ENCODE data around the gene CNTNAP2. TPM values are rescaled to one million over a fixed set of nuclear protein-coding genes. Genes with fewer than 3 reads are reported as not detected.

Gene CNTNAP2
- total RNA-seq, 2 experiments from 2014 or later: not detected

GRCh38 chr7:146094356-146094755 is 22.2 kb upstream of the CNTNAP2 start:
- Histone ChIP-seq H3K4me1 (ENCODE audit: insufficient read depth, low read length) (no peaks in the 10 kb centered on the region), H3K27ac (ENCODE audit: low read depth in 1 of 2, low read length in 2 of 2) (no peak overlapping the region), H3K27me3 (ENCODE audit: control insufficient read depth in 1 of 2, insufficient read depth in 2 of 2, low read length in 2 of 2) (no peaks in the 10 kb centered on the region), H3K9me3 (ENCODE audit: control insufficient read depth in 1 of 2, insufficient read depth in 1 of 2, low read length in 2 of 2) (no peaks in the 10 kb centered on the region), H3K4me3 (ENCODE audit: low read length) (no peak overlapping the region), H3K36me3 (ENCODE audit: insufficient read depth, low read length) (no peaks in the 10 kb centered on the region)
- no peak for DNase-seq
- Mint-ChIP-seq H3K9me3 (no peaks in the 10 kb centered on the region), H3K27ac (no peak overlapping the region), H3K36me3 (ENCODE audit: low read depth) (no peaks in the 10 kb centered on the region), H3K4me3 (no peak overlapping the region), H3K27me3 (no peaks in the 10 kb centered on the region), H3K4me1 (ENCODE audit: low read depth) (no peaks in the 10 kb centered on the region)
- intact Hi-C loops (cut with DNase I, micrococcal nuclease): loop anchor here (5.0 to 10.0 kb wide), 3 partner anchors 1057 to 1422 kb away; no protein-coding TSS in a partner anchor
- no peak for ATAC-seq (ENCODE audit: poor library complexity)
- TF ChIP-seq CTCF (IDR thresholded peaks at IDR 0.05): no peak
- CTCF ChIA-PET: interaction anchor here (0.6 kb wide), 1 partner anchor 75 kb away, joined by 3 read pairs; no protein-coding TSS in a partner anchor
- POLR2A ChIA-PET: no interaction called here

- ChIA-PET CTCF (no interaction called here), POLR2A (no interaction called here)
- H3K27me3 Mint-ChIP-seq: no peaks in the 10 kb centered on the region
- H3K4me1 Mint-ChIP-seq (ENCODE audit: low read depth): no peaks in the 10 kb centered on the region
- no peaks in the 10 kb centered on the region for H3K4me1 ChIP-seq (ENCODE audit: insufficient read depth, low read length)
- no peak overlapping the region for H3K27ac ChIP-seq (ENCODE audit: low read depth in 1 of 2, low read length in 2 of 2)
- H3K4me3 ChIP-seq (ENCODE audit: low read length): no peak overlapping the region
- TF ChIP-seq CTCF (IDR thresholded peaks at IDR 0.05): no peak
- no peak overlapping the region for H3K27ac Mint-ChIP-seq
- H3K9me3 Mint-ChIP-seq: no peaks in the 10 kb centered on the region
- H3K27me3 ChIP-seq (ENCODE audit: control insufficient read depth in 1 of 2, insufficient read depth in 2 of 2, low read length in 2 of 2): no peaks in the 10 kb centered on the region
- ATAC-seq (ENCODE audit: poor library complexity): no peak
- no peaks in the 10 kb centered on the region for H3K9me3 ChIP-seq (ENCODE audit: control insufficient read depth in 1 of 2, insufficient read depth in 1 of 2, low read length in 2 of 2)
- no peaks in the 10 kb centered on the region for H3K36me3 ChIP-seq (ENCODE audit: insufficient read depth, low read length)
- DNase-seq: no peak
- H3K4me3 Mint-ChIP-seq: no peak overlapping the region
- intact Hi-C loops (cut with DNase I, micrococcal nuclease): loop anchor here in 1 of 2 experiments (10.0 kb wide), 1 partner anchor 1062 kb away; no protein-coding TSS in a partner anchor
- H3K36me3 Mint-ChIP-seq (ENCODE audit: low read depth): no peaks in the 10 kb centered on the region
Measured at GRCh38 chr7:146096994-146097393, 19.6 kb upstream of the CNTNAP2 start.

GRCh38 chr7:146106319-146106718 is 10.3 kb upstream of the CNTNAP2 start:
- H3K4me3 Mint-ChIP-seq: no peak overlapping the region
- no peak for TF ChIP-seq CTCF (IDR thresholded peaks at IDR 0.05)
- POLR2A ChIA-PET: no interaction called here
- no peaks in the 10 kb centered on the region for H3K9me3 Mint-ChIP-seq
- no peaks in the 10 kb centered on the region for H3K9me3 ChIP-seq (ENCODE audit: control insufficient read depth in 1 of 2, insufficient read depth in 1 of 2, low read length in 2 of 2)
- no peaks in the 10 kb centered on the region for H3K36me3 Mint-ChIP-seq (ENCODE audit: low read depth)
- H3K4me1 Mint-ChIP-seq (ENCODE audit: low read depth): no peaks in the 10 kb centered on the region
- intact Hi-C loops (cut with DNase I, micrococcal nuclease): no loop called here
- no peaks in the 10 kb centered on the region for H3K27me3 Mint-ChIP-seq
- no peaks in the 10 kb centered on the region for H3K4me1 ChIP-seq (ENCODE audit: insufficient read depth, low read length)
- DNase-seq (no peak), ATAC-seq (ENCODE audit: poor library complexity) (no peak)
- H3K4me3 ChIP-seq (ENCODE audit: low read length): no peak overlapping the region
- CTCF ChIA-PET: no interaction called here
- H3K27ac ChIP-seq (ENCODE audit: low read depth in 1 of 2, low read length in 2 of 2): no peak overlapping the region
- no peaks in the 10 kb centered on the region for H3K36me3 ChIP-seq (ENCODE audit: insufficient read depth, low read length)
- no peaks in the 10 kb centered on the region for H3K27me3 ChIP-seq (ENCODE audit: control insufficient read depth in 1 of 2, insufficient read depth in 2 of 2, low read length in 2 of 2)
- H3K27ac Mint-ChIP-seq: no peak overlapping the region

Measured in CD4-positive, alpha-beta T cell (primary cell).